Ishikawa (cell line): ENCODE data around the gene CDK6.

Experiments
- CEBPB ChIP-seq: IDR thresholded peaks from 2 replicates; pipeline ENCODE4 v1.6.1; 2012
- CREB1 ChIP-seq: IDR thresholded peaks from 2 replicates; pipeline ENCODE4 v1.6.1; 2012; ENCODE audit warnings: low read depth
- EGR1 ChIP-seq: IDR thresholded peaks from 2 replicates; pipeline ENCODE4 v1.6.1; 2012
- EP300 ChIP-seq: IDR thresholded peaks from 2 replicates; pipeline ENCODE4 v1.6.1; 2012; ENCODE audit warnings: borderline replicate concordance
- FOXM1 ChIP-seq: IDR thresholded peaks from 2 replicates; pipeline ENCODE4 v1.6.1; 2012; ENCODE audit warnings: low read depth, borderline replicate concordance
- NFIC ChIP-seq: IDR thresholded peaks from 2 replicates; pipeline ENCODE4 v1.6.1; 2012
- RAD21 ChIP-seq: IDR thresholded peaks from 2 replicates; pipeline ENCODE4 v1.6.1; 2012; ENCODE audit warnings: low read depth
- TAF1 ChIP-seq: IDR thresholded peaks from 2 replicates; pipeline ENCODE4 v1.6.1; 2012; ENCODE audit warnings: low read depth, mild to moderate bottlenecking
- TCF12 ChIP-seq: IDR thresholded peaks from 2 replicates; pipeline ENCODE4 v1.6.1; 2012; ENCODE audit warnings: low read depth
- YY1 ChIP-seq: IDR thresholded peaks from 2 replicates; pipeline ENCODE4 v1.6.1; 2012; ENCODE audit warnings: low read depth
- ZBTB7A ChIP-seq: IDR thresholded peaks from 2 replicates; pipeline ENCODE4 v1.6.1; 2012; ENCODE audit warnings: low read depth
- TF ChIP-seq, protein P1 (sequence below): IDR thresholded peaks from 2 replicates; pipeline ENCODE4 v1.6.1; 2012
- TF ChIP-seq, protein P2 (sequence below): IDR thresholded peaks from 2 replicates; pipeline ENCODE4 v1.6.1; 2012
- TF ChIP-seq, protein P3 (sequence below): IDR thresholded peaks from 2 replicates; pipeline ENCODE4 v1.6.1; 2012; ENCODE audit warnings: low read depth, mild to moderate bottlenecking

DNA sequence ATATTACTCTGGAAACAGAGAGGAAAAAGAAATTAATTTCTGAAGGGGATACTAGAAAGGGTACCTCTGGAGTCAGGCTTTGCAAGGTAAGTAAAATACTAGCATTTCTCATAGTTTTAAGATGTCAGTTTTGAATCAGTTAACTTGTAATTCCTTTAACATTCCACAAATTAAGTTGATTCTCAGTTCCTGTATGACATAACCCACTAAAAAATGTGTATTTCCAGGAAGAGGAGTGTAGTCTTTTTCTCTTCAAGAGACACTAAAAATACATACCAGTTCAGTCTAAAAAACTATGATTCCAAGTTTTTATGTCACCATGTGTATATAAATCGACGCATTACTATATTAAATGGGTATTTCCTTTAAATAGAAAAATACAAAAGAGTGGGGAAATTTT, 113.2 kb downstream of the CDK6 start:
- TF ChIP-seq CEBPB (no peak), EP300 (no peak), RAD21 (no peak), NFIC (no peak), YY1 (no peak), ZBTB7A (no peak), TCF12 (no peak), TAF1 (no peak), EGR1 (no peak), FOXM1 (no peak), CREB1 (no peak)
- TF ChIP-seq, protein P1, sequence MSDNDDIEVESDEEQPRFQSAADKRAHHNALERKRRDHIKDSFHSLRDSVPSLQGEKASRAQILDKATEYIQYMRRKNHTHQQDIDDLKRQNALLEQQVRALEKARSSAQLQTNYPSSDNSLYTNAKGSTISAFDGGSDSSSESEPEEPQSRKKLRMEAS, result no peak
- TF ChIP-seq, protein P2, sequence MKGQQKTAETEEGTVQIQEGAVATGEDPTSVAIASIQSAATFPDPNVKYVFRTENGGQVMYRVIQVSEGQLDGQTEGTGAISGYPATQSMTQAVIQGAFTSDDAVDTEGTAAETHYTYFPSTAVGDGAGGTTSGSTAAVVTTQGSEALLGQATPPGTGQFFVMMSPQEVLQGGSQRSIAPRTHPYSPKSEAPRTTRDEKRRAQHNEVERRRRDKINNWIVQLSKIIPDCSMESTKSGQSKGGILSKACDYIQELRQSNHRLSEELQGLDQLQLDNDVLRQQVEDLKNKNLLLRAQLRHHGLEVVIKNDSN, result no peak
- TF ChIP-seq, protein P3, sequence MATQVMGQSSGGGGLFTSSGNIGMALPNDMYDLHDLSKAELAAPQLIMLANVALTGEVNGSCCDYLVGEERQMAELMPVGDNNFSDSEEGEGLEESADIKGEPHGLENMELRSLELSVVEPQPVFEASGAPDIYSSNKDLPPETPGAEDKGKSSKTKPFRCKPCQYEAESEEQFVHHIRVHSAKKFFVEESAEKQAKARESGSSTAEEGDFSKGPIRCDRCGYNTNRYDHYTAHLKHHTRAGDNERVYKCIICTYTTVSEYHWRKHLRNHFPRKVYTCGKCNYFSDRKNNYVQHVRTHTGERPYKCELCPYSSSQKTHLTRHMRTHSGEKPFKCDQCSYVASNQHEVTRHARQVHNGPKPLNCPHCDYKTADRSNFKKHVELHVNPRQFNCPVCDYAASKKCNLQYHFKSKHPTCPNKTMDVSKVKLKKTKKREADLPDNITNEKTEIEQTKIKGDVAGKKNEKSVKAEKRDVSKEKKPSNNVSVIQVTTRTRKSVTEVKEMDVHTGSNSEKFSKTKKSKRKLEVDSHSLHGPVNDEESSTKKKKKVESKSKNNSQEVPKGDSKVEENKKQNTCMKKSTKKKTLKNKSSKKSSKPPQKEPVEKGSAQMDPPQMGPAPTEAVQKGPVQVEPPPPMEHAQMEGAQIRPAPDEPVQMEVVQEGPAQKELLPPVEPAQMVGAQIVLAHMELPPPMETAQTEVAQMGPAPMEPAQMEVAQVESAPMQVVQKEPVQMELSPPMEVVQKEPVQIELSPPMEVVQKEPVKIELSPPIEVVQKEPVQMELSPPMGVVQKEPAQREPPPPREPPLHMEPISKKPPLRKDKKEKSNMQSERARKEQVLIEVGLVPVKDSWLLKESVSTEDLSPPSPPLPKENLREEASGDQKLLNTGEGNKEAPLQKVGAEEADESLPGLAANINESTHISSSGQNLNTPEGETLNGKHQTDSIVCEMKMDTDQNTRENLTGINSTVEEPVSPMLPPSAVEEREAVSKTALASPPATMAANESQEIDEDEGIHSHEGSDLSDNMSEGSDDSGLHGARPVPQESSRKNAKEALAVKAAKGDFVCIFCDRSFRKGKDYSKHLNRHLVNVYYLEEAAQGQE, result no peak
